UCSD-AML1 (cell line): ENCODE data around the gene TRAT1.
"Not testable (repeated sequence)": the region's sequence is repeated elsewhere in the genome, so short reads cannot be mapped to it uniquely, and the experiment has no call there.

ENCODE experiments used
- DNase-seq: peaks from one replicate; lab custom pipeline; 2025; ENCODE audit not compliant: unreplicated experiment; lab: John Stamatoyannopoulos, UW

TRAT1 gene, protein sequence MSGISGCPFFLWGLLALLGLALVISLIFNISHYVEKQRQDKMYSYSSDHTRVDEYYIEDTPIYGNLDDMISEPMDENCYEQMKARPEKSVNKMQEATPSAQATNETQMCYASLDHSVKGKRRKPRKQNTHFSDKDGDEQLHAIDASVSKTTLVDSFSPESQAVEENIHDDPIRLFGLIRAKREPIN

DNA sequence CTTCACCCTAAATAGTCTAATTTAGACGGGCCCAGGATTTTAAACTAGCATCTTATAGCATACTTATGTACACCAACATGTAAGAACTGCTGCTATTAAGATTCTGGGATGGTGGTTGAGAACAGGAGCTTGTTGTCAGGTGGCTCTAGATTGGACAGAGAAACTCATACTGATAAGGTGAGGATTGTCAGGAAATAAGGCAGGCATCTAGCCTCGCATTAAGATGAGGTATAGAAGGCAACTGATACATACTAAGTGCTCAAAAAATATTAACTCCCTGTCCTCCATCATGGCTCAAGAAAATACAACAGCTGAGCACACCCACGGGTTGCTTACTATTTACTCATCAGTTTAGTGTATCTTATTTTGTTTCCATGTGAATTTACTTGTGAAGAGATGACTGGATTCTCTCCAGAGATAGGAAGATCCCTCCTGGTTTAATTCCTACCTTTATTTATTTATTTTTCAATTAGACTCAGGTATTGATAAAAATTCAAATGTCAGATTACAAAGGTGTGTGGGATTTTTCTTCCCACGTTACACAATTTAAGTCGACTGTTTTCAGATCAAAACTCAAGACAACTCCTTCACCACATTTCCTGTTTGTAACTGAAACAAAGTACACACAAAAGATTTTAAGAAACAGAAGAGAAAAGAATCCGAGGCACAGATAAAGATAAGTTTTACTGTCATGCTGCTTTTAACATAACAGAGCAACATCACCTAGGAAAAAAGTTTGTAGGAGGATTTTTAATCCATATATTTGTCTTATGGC lies at the start of gene TRAT1:
TRAT1 (plus strand) TSS at position 664 of the 775 bp plus-strand sequence. CDS start 142 bp downstream, outside the sequence.
- DNase-seq = no peak

DNA sequence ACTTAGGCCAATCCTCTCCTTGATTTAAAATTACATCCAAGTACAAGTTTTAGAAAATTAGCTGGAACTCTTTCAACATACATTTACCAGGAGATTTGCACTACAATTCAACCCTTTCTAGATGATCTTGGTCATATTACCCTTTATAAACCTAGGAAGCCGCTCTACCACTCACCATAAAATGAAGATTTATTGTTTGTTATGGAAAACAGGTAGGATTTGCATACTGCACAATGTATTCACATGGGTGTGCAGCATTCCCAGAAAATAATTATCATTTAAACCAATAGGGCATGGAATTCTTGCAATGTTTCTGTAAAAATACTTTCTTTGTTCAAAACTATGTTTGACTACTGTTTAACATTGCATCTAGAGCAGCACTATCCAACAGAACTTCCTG lies 46.9 kb upstream of the TRAT1 start:
- no peak for DNase-seq

DNA sequence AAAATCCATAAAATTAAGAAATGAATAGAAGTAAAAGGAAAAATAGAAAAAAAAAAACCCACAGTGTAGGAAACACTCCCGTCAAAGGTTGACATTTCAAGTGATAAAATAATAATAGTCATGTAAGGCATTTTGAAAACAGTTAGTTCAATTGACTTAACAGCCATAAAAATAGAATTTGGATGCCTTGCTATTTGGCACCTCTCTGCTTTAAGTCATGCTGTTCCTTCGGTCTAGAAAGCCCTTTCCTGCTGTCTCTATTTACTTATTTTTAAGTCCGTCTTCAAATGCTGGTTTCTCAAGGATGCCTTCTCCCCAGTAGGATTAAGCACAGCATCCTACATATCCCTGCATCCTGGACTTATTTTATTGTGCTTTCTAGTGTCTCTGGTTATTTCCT lies 43.1 kb upstream of the TRAT1 start:
- DNase-seq = no peak

DNA sequence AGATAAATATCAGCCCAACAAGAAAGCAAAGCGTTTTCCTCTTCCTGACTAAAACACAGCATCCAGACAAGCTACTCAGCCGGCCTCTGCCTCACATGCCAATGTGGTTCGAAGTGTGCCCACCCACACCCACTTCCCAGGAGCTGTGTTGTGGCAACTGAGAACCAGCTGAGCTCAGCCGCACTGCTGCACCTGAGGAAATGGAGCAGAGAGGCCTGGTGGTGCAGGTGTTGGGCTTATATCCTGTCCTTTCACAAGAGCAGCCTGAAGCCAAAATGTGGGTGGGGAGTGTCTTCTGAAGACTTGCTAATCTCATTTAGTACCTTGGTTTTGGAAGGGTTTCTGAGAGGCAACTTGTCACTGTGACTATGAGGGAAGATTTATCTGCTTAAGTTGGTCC lies 42.4 kb upstream of the TRAT1 start:
- DNase-seq = no peak

DNA sequence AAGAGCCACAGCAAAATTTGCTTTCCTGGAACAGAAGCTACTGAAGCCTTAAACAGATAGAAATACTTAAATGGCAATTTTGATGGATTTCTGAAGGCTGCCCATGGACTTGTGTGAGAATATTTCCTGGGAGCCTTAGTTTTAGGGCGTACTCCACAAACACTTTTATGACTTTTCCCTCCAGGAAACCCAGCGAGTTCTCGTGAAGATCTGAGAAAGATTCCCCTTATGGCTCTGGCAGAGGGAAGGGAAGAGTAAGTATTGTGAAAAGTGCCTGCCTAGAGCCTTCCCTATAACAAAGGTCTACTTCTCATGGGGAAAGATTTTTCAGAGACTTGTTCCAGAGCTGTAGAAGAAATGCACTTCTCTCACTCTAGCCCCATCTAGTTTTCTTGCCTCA lies 31.1 kb upstream of the TRAT1 start:
- DNase-seq = no peak

DNA sequence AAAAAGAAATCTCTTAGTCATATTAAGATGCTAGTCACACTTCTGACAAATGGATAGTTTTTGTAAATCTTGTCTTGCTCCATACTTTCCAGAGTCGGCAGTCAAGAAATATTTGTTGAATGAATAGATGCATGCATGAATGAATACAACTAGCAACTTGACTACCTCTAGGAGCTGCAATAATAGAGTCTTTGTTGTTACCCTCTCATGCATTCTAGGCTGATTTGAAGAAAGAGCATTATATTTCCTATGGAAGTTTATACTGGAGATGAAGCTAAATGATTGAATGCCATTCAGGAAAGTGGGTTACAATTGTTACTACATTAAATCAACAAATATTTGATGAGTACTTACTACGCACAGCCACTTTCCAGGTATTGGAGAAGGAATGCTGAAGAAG lies 18.1 kb upstream of the TRAT1 start:
- DNase-seq = no peak

DNA sequence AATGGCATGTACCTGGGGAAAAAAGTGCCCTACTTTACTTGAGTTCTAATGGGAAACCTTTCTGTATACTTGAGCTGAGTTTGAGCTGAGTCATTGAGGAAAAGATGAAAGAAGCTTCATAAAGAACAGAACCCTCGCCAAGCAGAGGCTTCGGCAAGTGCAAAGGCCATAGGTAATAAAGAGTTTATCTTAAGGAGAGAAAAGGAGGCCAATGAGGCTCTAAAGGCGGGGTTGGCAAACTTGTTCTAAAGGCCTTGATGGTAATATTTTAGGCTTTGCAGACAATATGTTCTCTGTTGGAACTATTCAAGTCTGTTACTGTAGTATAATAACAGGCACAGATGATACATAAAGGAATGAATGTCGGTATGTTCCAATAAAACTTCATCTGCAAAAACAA lies 17.6 kb upstream of the TRAT1 start:
- no peak for DNase-seq

DNA sequence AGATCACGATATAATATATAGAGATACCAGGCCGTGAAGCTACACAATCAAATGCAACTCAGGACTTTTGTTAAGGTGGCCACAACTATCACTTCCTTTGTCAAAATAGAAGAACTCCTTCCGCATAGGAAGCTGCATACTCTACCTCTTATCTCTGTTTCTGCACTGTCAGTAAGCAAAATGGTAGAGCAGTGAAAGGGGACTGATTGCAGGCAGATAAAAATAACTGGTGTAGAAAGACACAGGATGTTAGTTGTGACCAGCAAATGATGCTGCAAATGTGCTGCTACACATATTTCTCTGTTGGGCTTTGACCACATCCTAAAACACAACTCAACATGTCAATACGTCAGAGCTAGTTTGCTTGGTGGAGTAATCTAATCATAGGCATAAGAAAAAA lies 16.3 kb upstream of the TRAT1 start:
- no peak for DNase-seq

DNA sequence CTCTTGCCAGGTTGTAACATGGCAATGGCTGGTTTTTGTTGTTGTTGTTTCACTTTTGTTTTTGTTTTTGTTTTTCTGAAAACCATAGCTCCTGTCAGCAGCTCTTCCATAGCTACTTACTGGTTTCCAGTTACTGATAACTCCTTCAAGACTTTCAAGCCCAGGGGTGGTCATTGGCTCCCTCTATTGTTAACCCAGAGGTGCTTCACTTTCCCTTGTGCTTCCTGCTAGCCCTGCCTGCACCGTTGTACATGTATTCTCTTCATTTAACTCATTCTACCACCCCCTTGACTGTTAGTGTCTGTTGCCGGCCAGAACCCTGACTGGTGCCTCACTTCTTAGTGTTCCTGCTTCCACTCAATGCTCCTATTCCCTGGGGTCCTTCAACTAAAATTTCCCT lies 4.2 kb upstream of the TRAT1 start:
- peak; percentile 7 for DNase-seq

DNA sequence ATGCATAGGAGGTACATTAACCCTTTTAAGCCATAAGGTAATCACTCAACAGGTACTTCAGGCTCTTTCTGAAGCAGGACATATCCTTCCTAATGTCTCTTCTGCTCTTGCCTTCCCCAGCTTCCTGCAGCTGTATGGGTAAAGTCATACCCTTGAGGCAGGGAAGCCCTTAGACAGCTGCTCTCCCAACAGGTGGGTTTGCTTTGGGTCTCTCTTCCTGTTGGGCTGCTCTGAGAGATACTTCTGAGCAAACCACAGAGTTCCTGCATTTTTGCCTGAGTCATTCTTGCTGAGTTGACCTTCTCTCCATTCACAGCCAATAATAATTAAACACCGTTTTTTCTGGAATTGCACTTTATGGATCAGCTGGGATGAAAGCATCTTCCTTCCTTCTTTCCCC lies 2.0 kb upstream of the TRAT1 start:
- DNase-seq = no peak

DNA sequence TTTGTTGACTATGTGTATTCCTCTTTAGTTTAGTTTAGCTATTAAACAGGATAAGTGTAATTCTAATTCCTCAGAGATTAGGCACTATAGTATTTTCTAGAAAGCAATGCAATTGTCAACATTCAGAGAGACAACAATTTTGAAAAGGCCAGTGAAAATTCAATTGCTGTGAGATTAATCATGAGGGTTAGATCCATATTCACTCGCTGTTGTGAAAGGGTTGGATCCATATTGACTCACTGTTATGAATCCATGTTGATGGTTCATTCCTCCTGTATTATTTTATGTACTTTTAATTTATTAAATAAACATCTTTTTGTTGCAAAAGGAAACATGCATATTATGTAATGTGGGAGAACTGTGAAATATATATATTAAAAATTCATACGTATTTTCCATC lies 641 bp downstream of the TRAT1 start:
- DNase-seq = no peak

DNA sequence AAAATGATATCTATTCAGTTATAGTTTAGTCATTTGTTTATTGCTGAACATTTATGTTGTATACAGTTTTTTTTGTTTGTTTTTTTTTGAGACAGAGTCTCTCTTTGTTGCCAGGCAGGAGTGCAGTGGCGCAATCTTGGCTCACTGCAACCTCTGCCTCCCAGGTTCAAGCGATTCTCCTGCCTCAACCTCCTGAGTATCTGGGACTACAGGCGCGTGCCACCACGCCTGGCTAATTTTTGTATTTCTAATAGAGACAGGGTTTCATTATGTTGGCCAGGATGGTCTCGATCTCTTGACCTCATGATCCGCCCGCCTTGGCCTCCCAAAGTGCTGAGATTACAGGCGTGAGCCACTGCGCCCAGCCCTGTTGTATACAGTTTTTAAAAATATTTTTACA lies 1.2 kb downstream of the TRAT1 start:
- not testable (repeated sequence) for DNase-seq

DNA sequence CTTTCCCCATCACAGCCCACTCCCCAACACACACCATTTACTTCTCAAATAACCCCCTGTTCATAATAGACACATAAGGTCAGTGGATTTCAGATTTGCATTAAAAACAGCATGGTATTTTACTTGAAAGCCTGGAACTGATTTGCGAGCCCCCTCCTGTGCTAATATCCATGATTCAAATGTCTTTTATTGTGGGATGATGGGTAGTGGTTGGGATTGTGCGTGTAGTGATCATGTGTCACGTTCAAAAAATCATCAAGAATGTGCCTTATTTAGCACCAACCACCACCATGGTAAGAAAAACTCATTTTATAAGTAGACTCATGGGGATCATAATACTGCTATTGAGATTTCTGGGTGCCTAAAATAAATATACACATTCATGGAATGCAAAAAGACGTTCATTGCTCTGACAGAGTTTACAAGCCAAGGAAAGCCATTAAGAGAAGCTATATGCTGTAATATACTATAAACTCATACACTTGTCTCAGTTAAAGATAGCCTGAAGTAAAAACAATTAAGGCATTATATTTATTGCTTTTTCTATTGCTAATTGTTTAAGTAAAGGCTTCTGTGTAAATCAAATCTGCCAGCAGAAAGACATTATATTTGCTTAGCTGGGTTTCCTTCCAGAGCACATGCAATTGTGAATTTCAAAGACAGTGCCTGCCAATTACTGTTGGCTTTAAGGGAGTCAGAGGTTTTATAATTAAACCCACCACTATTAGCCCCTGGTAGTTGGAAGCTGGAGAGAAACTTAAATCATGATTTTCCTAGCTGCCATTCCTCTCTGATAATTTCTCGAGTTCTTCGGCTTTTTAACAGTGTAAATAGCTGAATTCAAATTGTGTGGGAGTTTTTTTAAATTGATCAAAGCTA lies 4.0 kb downstream of the TRAT1 start:
- DNase-seq = no peak

DNA sequence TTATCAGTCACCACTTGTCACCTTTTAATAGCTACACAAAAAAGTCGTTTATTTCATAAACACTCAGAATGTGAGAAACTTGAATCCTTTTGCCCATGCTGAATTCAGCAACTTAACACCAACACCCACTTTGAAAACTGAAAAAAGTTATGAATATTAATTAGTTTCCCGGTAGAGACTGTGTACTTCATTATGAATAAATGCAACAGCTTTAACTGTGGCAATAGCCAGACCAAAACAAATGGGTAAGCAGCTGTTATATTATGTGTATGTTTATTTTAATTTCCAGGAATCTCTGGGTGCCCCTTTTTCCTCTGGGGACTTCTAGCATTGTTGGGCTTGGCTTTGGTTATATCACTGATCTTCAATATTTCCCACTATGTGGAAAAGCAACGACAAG lies 7.8 kb downstream of the TRAT1 start:
- no peak for DNase-seq

DNA sequence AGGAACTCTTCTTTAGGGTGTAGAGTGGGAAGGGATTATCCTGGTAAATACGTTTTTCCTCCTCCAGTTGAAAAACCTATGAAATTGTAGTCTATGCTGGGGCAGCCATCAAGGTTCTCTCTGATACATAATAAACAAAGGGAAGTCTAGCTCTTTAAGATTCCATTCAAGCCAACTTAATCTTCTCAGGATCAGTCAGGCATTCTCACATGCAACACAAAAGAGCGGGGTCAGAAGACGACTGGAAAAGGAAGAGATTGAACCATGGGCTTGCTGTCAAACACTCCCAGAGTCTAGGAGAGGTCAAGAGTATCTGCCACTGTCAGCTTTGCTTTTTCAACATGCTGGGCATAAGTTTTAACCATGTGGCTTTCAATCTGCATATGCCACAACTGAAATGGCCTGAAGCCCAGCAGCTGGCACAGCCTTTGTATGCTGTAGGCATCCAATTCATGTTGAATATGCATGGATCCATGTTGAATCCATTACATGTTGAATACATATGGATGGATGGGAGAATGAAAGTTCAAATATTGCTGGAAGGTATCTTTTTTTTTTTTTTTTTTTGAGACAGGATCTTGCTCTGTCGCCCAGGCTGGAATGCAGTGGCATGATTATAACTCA lies 8.5 kb downstream of the TRAT1 start:
- DNase-seq = no peak

DNA sequence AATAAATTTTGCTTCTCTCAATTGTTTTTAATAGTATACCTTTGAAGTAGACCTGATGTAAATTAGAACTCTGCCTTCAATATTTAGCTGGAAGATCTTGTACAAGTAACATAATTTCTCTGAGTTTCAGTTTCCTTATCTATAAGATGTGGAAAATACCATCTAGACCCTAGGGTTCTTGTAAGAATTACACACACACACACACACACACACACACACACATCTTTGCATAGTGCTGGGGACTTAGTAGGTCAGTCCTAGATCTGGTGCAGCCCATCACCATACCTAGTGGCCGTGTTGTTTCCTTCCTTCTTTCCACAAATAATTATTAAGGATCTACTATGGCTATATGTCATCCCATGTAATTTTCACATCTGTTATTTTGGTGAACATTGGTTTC lies 11.0 kb downstream of the TRAT1 start:
- no peak for DNase-seq

DNA sequence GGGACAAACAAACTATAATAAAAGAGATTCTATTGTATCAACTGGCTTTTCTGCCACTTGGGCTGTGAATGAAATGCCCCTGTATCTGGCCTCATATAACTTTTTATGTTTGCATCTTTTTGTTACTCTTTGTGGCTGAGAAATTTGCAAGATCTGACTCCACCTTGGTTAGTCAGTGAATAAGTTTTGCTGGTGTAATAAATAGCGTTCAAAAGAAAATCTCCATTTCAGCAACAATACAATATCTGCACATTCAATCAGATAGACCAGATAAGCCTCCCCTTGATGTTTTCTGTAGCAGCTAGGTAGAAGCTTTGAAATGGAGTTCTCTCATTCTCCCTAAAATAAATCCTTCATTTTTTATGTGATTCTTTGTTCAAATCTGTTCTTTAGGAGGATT lies 12.0 kb downstream of the TRAT1 start:
- no peak for DNase-seq

DNA sequence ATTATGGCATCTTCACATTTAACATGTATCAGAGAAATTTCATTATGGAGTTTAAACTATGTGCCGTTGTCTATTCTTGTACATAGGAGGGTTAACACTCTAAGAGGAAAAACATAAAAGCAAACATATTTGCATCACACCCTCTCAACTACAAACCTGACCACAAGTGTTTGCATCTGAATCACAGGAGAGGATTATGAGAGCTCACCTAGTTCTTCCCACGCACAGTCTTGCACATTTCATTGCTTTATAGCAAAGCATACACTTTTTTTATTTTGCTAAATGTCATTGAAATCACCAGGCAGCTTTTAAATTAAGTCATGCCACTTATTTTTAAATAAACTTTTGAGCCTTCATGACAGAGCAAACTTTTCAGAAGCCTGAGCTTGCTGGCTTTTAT lies 12.5 kb downstream of the TRAT1 start:
- no peak for DNase-seq

DNA sequence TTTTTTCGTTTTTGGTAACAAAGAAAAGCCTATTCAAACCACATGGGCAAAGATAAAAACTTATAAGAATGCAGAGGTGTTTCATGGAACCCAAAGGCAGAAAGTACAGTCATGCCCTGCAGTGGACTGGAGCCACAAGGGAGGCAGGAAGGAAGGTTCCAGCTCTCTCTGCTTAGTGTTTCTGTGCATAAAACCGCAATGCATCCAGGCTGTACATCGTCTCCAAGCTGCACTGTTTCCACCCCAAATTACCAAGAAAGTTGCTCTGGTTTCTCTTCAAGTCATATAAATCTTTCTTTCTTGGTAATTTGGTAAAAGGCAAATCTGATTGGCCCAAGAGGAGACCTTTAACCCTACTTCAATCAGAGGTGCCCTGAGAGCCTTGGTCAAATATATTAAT lies 15.8 kb downstream of the TRAT1 start:
- DNase-seq = no peak

DNA sequence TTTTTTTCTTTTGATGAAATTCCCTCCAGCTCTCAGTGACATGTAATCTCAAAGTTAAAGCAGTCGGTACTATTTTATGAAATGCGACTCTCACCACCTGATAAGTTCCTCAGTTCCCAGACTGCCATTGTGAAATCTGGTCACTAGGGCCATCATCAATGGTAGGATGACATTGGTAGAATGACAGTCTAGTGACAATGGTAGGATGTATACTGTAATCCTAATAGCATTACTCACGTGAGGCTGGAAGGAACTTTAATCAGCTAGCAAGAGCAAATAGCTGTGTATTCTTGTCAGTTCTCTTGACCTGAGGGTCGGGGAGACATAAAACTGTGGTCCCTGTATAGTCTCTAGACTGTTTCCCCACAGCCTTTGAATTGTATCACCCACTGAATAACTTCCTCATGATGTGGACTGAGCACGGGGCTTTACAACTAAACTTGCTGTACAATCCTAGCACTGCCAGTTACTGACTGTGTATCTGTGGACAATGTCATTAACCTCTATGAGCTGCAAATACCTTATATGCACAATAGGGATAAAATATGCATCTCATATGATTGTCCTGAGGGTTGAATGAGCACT lies 23.2 kb downstream of the TRAT1 start:
- no peak for DNase-seq

DNA sequence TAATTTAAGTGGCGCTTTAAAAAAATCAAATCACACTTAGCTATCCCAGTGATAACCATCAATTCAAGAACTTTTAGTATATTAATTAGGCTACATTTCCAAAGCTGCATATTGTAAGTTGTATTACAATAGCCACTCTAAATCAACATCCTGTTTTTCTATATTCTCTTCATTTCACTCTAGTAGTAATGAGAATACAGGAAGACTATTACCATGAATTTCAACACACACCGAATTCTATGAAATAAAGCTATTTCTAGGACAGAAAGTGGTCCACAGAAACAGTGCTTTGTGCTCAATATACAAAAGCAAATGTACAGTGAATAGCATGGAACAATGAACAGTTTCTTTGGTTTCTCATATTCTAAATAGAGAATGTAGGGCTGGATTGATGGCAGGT lies 24.6 kb downstream of the TRAT1 start:
- no peak for DNase-seq
